ENCODE measurements around the gene PREX1. TPM values are rescaled to one million over a fixed set of nuclear protein-coding genes. Genes with fewer than 3 reads are reported as not detected.

Gene PREX1
- polyA plus RNA-seq, 12 donors, result 14.1 to 28.3 (median 19.9) TPM; not detected in 1

- DNase-seq, result no peak
Measured at GRCh38 chr20:48718786-48719578, 108.8 kb downstream of the PREX1 start.

GRCh38 chr20:48717680-48718223, 110.0 kb downstream of the PREX1 start:
- DNase-seq, result no peak

GRCh38 chr20:48717095-48717672, 110.6 kb downstream of the PREX1 start:
- no peak for DNase-seq

- DNase-seq, result no peak
Measured at GRCh38 chr20:48716541-48716940, 111.3 kb downstream of the PREX1 start.

GRCh38 chr20:48716086-48716485, 111.7 kb downstream of the PREX1 start:
- DNase-seq, result no peak

GRCh38 chr20:48714764-48715163, 113.0 kb downstream of the PREX1 start:
- no peak for DNase-seq

GRCh38 chr20:48711696-48712464, 115.9 kb downstream of the PREX1 start:
- DNase-seq, result no peak

GRCh38 chr20:48711044-48711428, 116.8 kb downstream of the PREX1 start:
- no peak for DNase-seq

GRCh38 chr20:48710341-48711043, 117.3 kb downstream of the PREX1 start:
- DNase-seq, result no peak

GRCh38 chr20:48709744-48710143, 118.1 kb downstream of the PREX1 start:
- no peak for DNase-seq

- no peak for DNase-seq
Measured at GRCh38 chr20:48709058-48709691, 118.6 kb downstream of the PREX1 start.

- DNase-seq, result no peak
Measured at GRCh38 chr20:48708630-48709029, 119.2 kb downstream of the PREX1 start.

GRCh38 chr20:48708116-48708515, 119.7 kb downstream of the PREX1 start:
- DNase-seq, result no peak

GRCh38 chr20:48706710-48707365, 121.0 kb downstream of the PREX1 start:
- DNase-seq, result no peak

- no peak for DNase-seq
Measured at GRCh38 chr20:48706116-48706656, 121.6 kb downstream of the PREX1 start.

- no peak for DNase-seq
Measured at GRCh38 chr20:48705240-48706115, 122.3 kb downstream of the PREX1 start.

- no peak for DNase-seq
Measured at GRCh38 chr20:48704761-48705160, 123.0 kb downstream of the PREX1 start.

- DNase-seq, result no peak
Measured at GRCh38 chr20:48703511-48704219, 124.1 kb downstream of the PREX1 start.

GRCh38 chr20:48703107-48703506, 124.7 kb downstream of the PREX1 start:
- DNase-seq, result no peak

All from muscle of arm (tissue), 12 donors.